CD14-positive monocyte (primary cell): ENCODE results near the gene CCDC9B. TPM values are rescaled to one million over a fixed set of nuclear protein-coding genes. Genes with fewer than 3 reads are reported as not detected.
A peak's percentile ranks its signal among the peaks of the same experiment; 100 is the strongest.

Experiments
- DNase-seq, 3 donors: peaks; one replicate each; pipeline ENCODE4 v3.0.0-alpha.2; 2011 to 2022
- H2AFZ ChIP-seq: 2 replicates; pipeline ENCODE4 v1.6.0; 2012; ENCODE audit warnings: mild to moderate bottlenecking, low read depth, low read length, inconsistent platforms; ENCODE audit not compliant: insufficient read depth, poor library complexity, severe bottlenecking
- H3K27ac ChIP-seq, 2 donors: 1 replicate in 1 of 2; 2 replicates in 1 of 2; pipeline ENCODE4 v1.5.1; 2012 to 2013; ENCODE audit warnings: low read length in 2 of 2, control low read depth in 1 of 2, inconsistent platforms in 1 of 2, low read depth in 1 of 2, mild to moderate bottlenecking in 1 of 2
- H3K27me3 ChIP-seq, 2 donors: one replicate each; pipeline versions ENCODE4 v1.6.0 to v1.6.1; 2011 to 2013; ENCODE audit warnings: low read length in 2 of 2; ENCODE audit not compliant: control insufficient read depth in 2 of 2, insufficient read depth in 2 of 2
- H3K36me3 ChIP-seq, 2 donors: replicated peaks in 1 of 2; 1 replicate in 1 of 2; 2 replicates in 1 of 2; pipeline versions ENCODE4 v1.5.1 to v1.6.1; 2012 to 2013; ENCODE audit warnings: low read length in 2 of 2, control low read depth in 1 of 2, inconsistent platforms in 1 of 2, mild to moderate bottlenecking in 1 of 2; ENCODE audit not compliant: insufficient read depth in 2 of 2, control insufficient read depth in 1 of 2
- H3K4me1 ChIP-seq, 2 donors: 1 replicate in 1 of 2; 2 replicates in 1 of 2; pipeline versions ENCODE4 v1.5.1 to v1.6.1; 2012 to 2013; ENCODE audit warnings: low read length in 2 of 2, control low read depth in 1 of 2, inconsistent platforms in 1 of 2, mild to moderate bottlenecking in 1 of 2, moderate library complexity in 1 of 2; ENCODE audit not compliant: insufficient read depth in 2 of 2, control insufficient read depth in 1 of 2
- H3K4me2 ChIP-seq: replicated peaks from 2 replicates; pipeline ENCODE3; 2012; ENCODE audit warnings: low read length, moderate library complexity, mild to moderate bottlenecking; ENCODE audit not compliant: poor library complexity, severe bottlenecking; ENCODE audit errors: extremely low read depth
- H3K4me3 ChIP-seq, 3 experiments: fragments of 200-600 bp in 1 of 3; sonication (generic) in 1 of 3; replicated peaks in 1 of 3; 1 replicate in 2 of 3; 2 replicates in 1 of 3; pipeline ENCODE4 v1.5.1; 2011 to 2013; ENCODE audit warnings: low read length in 3 of 3, mild to moderate bottlenecking in 3 of 3, control low read depth in 2 of 3, low read depth in 2 of 3, inconsistent platforms in 1 of 3, moderate library complexity in 1 of 3
- H3K79me2 ChIP-seq: 2 replicates; pipeline ENCODE4 v1.6.0; 2012; ENCODE audit warnings: mild to moderate bottlenecking, control low read depth, inconsistent platforms, low read length, moderate library complexity; ENCODE audit not compliant: insufficient read depth
- H3K9ac ChIP-seq: 2 replicates; pipeline ENCODE4 v1.6.0; 2017; ENCODE audit warnings: low read length, mild to moderate bottlenecking; ENCODE audit not compliant: insufficient read depth, poor library complexity, severe bottlenecking
- H3K9me3 ChIP-seq, 2 donors: replicated peaks in 1 of 2; 1 replicate in 1 of 2; 2 replicates in 1 of 2; pipeline versions ENCODE4 v1.5.1 to v1.6.1; 2012 to 2013; ENCODE audit warnings: low read length in 2 of 2, control low read depth in 1 of 2; ENCODE audit not compliant: control insufficient read depth in 1 of 2, insufficient read depth in 1 of 2
- H4K20me1 ChIP-seq: 2 replicates; pipeline ENCODE4 v1.6.0; 2012; ENCODE audit warnings: mild to moderate bottlenecking, low read length, control low read depth, moderate library complexity; ENCODE audit not compliant: insufficient read depth
- H3K27ac Mint-ChIP-seq, 7 donors: one replicate each; pipeline ENCODE4 v1.8.0; 2020; ENCODE audit warnings: mild to moderate bottlenecking in 7 of 7, mixed read lengths in 7 of 7, moderate library complexity in 6 of 7, inconsistent platforms in 2 of 7
- H3K27me3 Mint-ChIP-seq, 3 donors: one replicate each; pipeline ENCODE4 v1.8.0; 2021 to 2022; ENCODE audit warnings: low read depth in 3 of 3, mild to moderate bottlenecking in 3 of 3, mixed read lengths in 3 of 3, moderate library complexity in 3 of 3, inconsistent platforms in 1 of 3
- H3K36me3 Mint-ChIP-seq, 2 donors: one replicate each; pipeline ENCODE4 v1.8.0; 2020; ENCODE audit warnings: mixed read lengths in 2 of 2, inconsistent platforms in 1 of 2, mild to moderate bottlenecking in 1 of 2
- H3K4me1 Mint-ChIP-seq: one replicate; pipeline ENCODE4 v1.8.0; 2020; ENCODE audit warnings: mild to moderate bottlenecking, mixed read lengths
- H3K4me3 Mint-ChIP-seq, 2 donors: one replicate each; pipeline ENCODE4 v1.8.0; 2020; ENCODE audit warnings: mild to moderate bottlenecking in 2 of 2, mixed read lengths in 2 of 2, moderate library complexity in 1 of 2
- H3K9me3 Mint-ChIP-seq, 7 donors: one replicate each; pipeline ENCODE4 v1.8.0; 2020 to 2022; ENCODE audit warnings: mixed read lengths in 7 of 7, mild to moderate bottlenecking in 6 of 7, moderate library complexity in 6 of 7, inconsistent platforms in 2 of 7
- CTCF ChIP-seq: fragments of 200-600 bp; IDR thresholded peaks from one replicate; pipeline ENCODE4 v1.8.0; 2022; ENCODE audit warnings: antibody characterized with exemption, mild to moderate bottlenecking
- WGBS: methylation state at CpG from one replicate; pipeline ENCODE4 v1.1.5; 2013; ENCODE audit warnings: missing lambda C conversion rate; ENCODE audit not compliant: insufficient coverage; 5-methylcytosine and 5-hydroxymethylcytosine counted together
- intact Hi-C, 2 donors: fragments of 100-400 bp; cut with micrococcal nuclease; formaldehyde crosslinking; loops; one replicate each; pipeline versions ENCODE4 v1.15.0 to v1.15.1; 2023
- polyA plus RNA-seq, 3 donors: library from polyadenylated mRNA; depleted of rRNA in 1 of 3; unstranded in 2 of 3; stranded (reverse) in 1 of 3; fragments of 300-500 nt in 2 of 3; fragments of >200 nt in 1 of 3; fragmentation: Illumina TruSeq in 2 of 3; gene quantifications; 1 replicate in 2 of 3; 2 replicates in 1 of 3; pipeline ENCODE4 v1.2.3, GENCODE V29; 2012 to 2021

CCDC9B gene
- polyA plus RNA-seq, 3 donors, result 0.13 to 2.2 (median 0.39) TPM

GRCh38 chr15:40283615-40284300 lies 57.0 kb downstream of the CCDC9B start:
- Histone ChIP-seq H3K36me3 (peaks cover 26 to 40% of the 10 kb centered on the region in 2 donors), H3K4me3 (peak overlapping the region in 1 of 3 experiments; percentile 82), H3K4me1 (peaks cover 35 to 65% of the 10 kb centered on the region in 2 donors), H3K79me2 (no peaks in the 10 kb centered on the region), H3K4me2 (peak overlapping the region; percentile 97), H3K27me3 (peaks cover 9 to 33% of the 10 kb centered on the region in 2 donors), H2AFZ (no peak overlapping the region), H3K9me3 (no peaks in the 10 kb centered on the region), H4K20me1 (peaks cover 56% of the 10 kb centered on the region), H3K9ac (no peak overlapping the region), H3K27ac (no peak overlapping the region)
- intact Hi-C loops, result loop anchor here in 1 of 2 donors (5.0 kb wide), 1 partner anchor 54 kb away; no protein-coding TSS in a partner anchor
- peaks cover 33 to 49% of the 10 kb centered on the region in 2 donors for H3K36me3 Mint-ChIP-seq
- WGBS, result 36% methylated on average over 24 of the region's 33 CpGs
- H3K27me3 Mint-ChIP-seq, result peaks cover 29 to 52% (median 37%) of the 10 kb centered on the region in 3 donors
- no peak for DNase-seq
- H3K4me3 Mint-ChIP-seq, result peak overlapping the region in 1 of 2 donors; percentile 84
- no peak for TF ChIP-seq CTCF
- H3K4me1 Mint-ChIP-seq, result peaks cover 42% of the 10 kb centered on the region
- H3K9me3 Mint-ChIP-seq, result peaks cover 0 to 10% (median 0%) of the 10 kb centered on the region in 7 donors
- H3K27ac Mint-ChIP-seq, result no peak overlapping the region

- Mint-ChIP-seq H3K9me3 (peaks cover 0 to 10% (median 0%) of the 10 kb centered on the region in 7 donors), H3K27ac (no peak within 1 kb of the TSS), H3K27me3 (peaks cover 34 to 59% (median 38%) of the 10 kb centered on the region in 3 donors), H3K4me1 (peaks cover 49% of the 10 kb centered on the region), H3K36me3 (peaks cover 25 to 42% of the 10 kb centered on the region in 2 donors), H3K4me3 (peak within 1 kb of the TSS; percentile 73 to 84)
- DNase-seq, result no peak
- peak within 1 kb of the TSS; percentile 30 for H3K9ac ChIP-seq
- H3K27ac ChIP-seq, result no peak within 1 kb of the TSS
- WGBS, result 2% methylated on average over 72 of the region's 76 CpGs
- peaks cover 19 to 33% of the 10 kb centered on the region in 2 donors for H3K36me3 ChIP-seq
- no peak for TF ChIP-seq CTCF
- no peaks in the 10 kb centered on the region for H3K79me2 ChIP-seq
- no peaks in the 10 kb centered on the region for H3K9me3 ChIP-seq
- peaks cover 42 to 72% of the 10 kb centered on the region in 2 donors for H3K4me1 ChIP-seq
- H2AFZ ChIP-seq, result peak within 1 kb of the TSS; percentile 90
- peaks cover 9 to 33% of the 10 kb centered on the region in 2 donors for H3K27me3 ChIP-seq
- H3K4me3 ChIP-seq, result peak within 1 kb of the TSS; percentile 27 to 82 (median 49)
- H4K20me1 ChIP-seq, result peaks cover 49% of the 10 kb centered on the region
- intact Hi-C loops, result loop anchor here in 1 of 2 donors (5.0 kb wide), 1 partner anchor 54 kb away; no protein-coding TSS in a partner anchor
- H3K4me2 ChIP-seq, result peak within 1 kb of the TSS; percentile 97
Observed at GRCh38 chr15:40282869-40283614, 57.7 kb downstream of the CCDC9B start, which contains the start of gene ANKRD63. TSS of gene ANKRD63 (minus strand) at chr15:40283064. CDS start at chr15:40282586, 478 bp downstream.
